SK-N-SH (cell line): Measurements from ENCODE around the gene RPS15A. TPM values are rescaled to one million over a fixed set of nuclear protein-coding genes. Genes with fewer than 3 reads are reported as not detected.
"Not testable (repeated sequence)": the region's sequence is repeated elsewhere in the genome, so short reads cannot be mapped to it uniquely, and the experiment has no call there.

Experiments
- CTCF ChIA-PET: fragments of 300-600, 350-600 bp; formaldehyde crosslinking; extraction: SDS; loops from one replicate; lab custom pipeline; 2021; lab: Yijun Ruan, JAX
- POLR2A ChIA-PET: fragments of 350-600 bp; sonication (Branson Sonifier 250); formaldehyde crosslinking; extraction: SDS; loops from one replicate; lab custom pipeline; 2020; ENCODE audit warnings: antibody characterized with exemption, inconsistent platforms; lab: Yijun Ruan, JAX
- DNase-seq: peaks from one replicate; pipeline ENCODE4 v3.0.0; 2012
- H2AFZ ChIP-seq: fragments of 200-600 bp; sonication (generic); 2 replicates; pipeline ENCODE4 v1.8.1; 2016; ENCODE audit warnings: antibody characterized with exemption, mild to moderate bottlenecking, low read depth
- H3F3A ChIP-seq: fragments of 200-600 bp; sonication (generic); replicated peaks from 2 replicates; pipeline ENCODE3; 2016; ENCODE audit warnings: antibody characterized with exemption, mild to moderate bottlenecking; ENCODE audit not compliant: insufficient read depth
- H3K27ac ChIP-seq, 2 experiments: fragments of 200-500 bp in 1 of 2; fragments of 200-600 bp in 1 of 2; sonication (Bioruptor generic) in 1 of 2; sonication (generic), shearing (Covaris generic) in 1 of 2; 2 replicates each; pipeline versions ENCODE4 v1.5.1 to v1.6.1; 2014 to 2016; ENCODE audit warnings: low read depth in 2 of 2, inconsistent platforms in 1 of 2, low read length in 1 of 2, mild to moderate bottlenecking in 1 of 2, mixed read lengths in 1 of 2
- H3K27me3 ChIP-seq: fragments of 200-600 bp; sonication (generic), shearing (Covaris generic); 2 replicates; pipeline ENCODE4 v1.6.1; 2016; ENCODE audit warnings: mixed run types; ENCODE audit not compliant: insufficient read depth
- H3K36me3 ChIP-seq, 2 experiments: fragments of 200-500 bp in 1 of 2; fragments of 200-600 bp in 1 of 2; sonication (Bioruptor generic) in 1 of 2; sonication (generic) in 1 of 2; replicated peaks in 1 of 2; 2 replicates each; pipeline versions ENCODE3 to v1.5.1; 2014 to 2016; ENCODE audit warnings: low read length in 1 of 2, mild to moderate bottlenecking in 1 of 2; ENCODE audit not compliant: insufficient read depth in 2 of 2, control insufficient read depth in 1 of 2
- H3K4me1 ChIP-seq, 2 experiments: fragments of 200-500 bp in 1 of 2; fragments of 200-600 bp in 1 of 2; sonication (Bioruptor generic) in 1 of 2; sonication (generic), shearing (Covaris generic) in 1 of 2; 2 replicates each; pipeline versions ENCODE4 v1.5.1 to v1.6.1; 2014 to 2016; ENCODE audit warnings: low read depth in 1 of 2, low read length in 1 of 2, mixed run types in 1 of 2; ENCODE audit not compliant: insufficient read depth in 2 of 2, control insufficient read depth in 1 of 2
- H3K4me2 ChIP-seq: fragments of 200-600 bp; sonication (generic), shearing (Covaris generic); 2 replicates; pipeline ENCODE4 v1.6.1; 2017; ENCODE audit warnings: mixed run types
- H3K4me3 ChIP-seq, 2 experiments: fragments of 200-500 bp in 1 of 2; fragments of 200-600 bp in 1 of 2; sonication (Bioruptor generic) in 1 of 2; sonication (generic), shearing (Covaris generic) in 1 of 2; 2 replicates each; pipeline versions ENCODE4 v1.5.1 to v1.8.1; 2014 to 2016; ENCODE audit warnings: low read depth in 2 of 2, inconsistent platforms in 1 of 2, low read length in 1 of 2, mild to moderate bottlenecking in 1 of 2, mixed read lengths in 1 of 2, moderate library complexity in 1 of 2
- H3K79me2 ChIP-seq: fragments of 200-600 bp; sonication (generic); 2 replicates; pipeline ENCODE4 v1.8.1; 2017; ENCODE audit warnings: mild to moderate bottlenecking; ENCODE audit not compliant: insufficient read depth
- H3K9ac ChIP-seq: fragments of 200-600 bp; sonication (generic); 2 replicates; pipeline ENCODE4 v1.6.1; 2017; ENCODE audit warnings: mixed run types
- H3K9me2 ChIP-seq: fragments of 200-600 bp; sonication (generic); 2 replicates; pipeline ENCODE4 v1.6.1; 2017; ENCODE audit warnings: mixed run types
- H3K9me3 ChIP-seq: fragments of 200-600 bp; sonication (generic); 2 replicates; pipeline ENCODE4 v1.6.1; 2017; ENCODE audit warnings: mixed run types, mild to moderate bottlenecking, moderate library complexity
- H4K20me1 ChIP-seq: fragments of 200-600 bp; sonication (generic); 2 replicates; pipeline ENCODE4 v1.6.1; 2017; ENCODE audit warnings: mild to moderate bottlenecking, mixed run types; ENCODE audit not compliant: insufficient read depth
- WGBS: methylation state at CpG from one replicate; pipeline ENCODE4 v1.1.6; 2017; ENCODE audit warnings: low lambda C conversion rate; 5-methylcytosine and 5-hydroxymethylcytosine counted together
- polyA plus RNA-seq, 3 experiments: library from polyadenylated mRNA; depleted of rRNA; stranded (reverse); fragments of >200 nt; gene quantifications; 2 replicates each; pipeline ENCODE4 v1.2.3, GENCODE V29; 2012

RPS15A gene
- polyA plus RNA-seq, 1 of the 3 experiments (the other 2 are of a cell fraction), result 6,745 TPM

- H2AFZ ChIP-seq, POLR2A ChIA-PET, H3K9me2 ChIP-seq, CTCF ChIA-PET, DNase-seq, H3K27ac ChIP-seq, H3K4me3 ChIP-seq, H3K9me3 ChIP-seq, H3K4me2 ChIP-seq, H3K27me3 ChIP-seq, H3K9ac ChIP-seq, H3K4me1 ChIP-seq: not testable (repeated sequence)
- Histone ChIP-seq H3K36me3 (peaks cover 31 to 32% of the 10 kb centered on the region in 2 experiments), H3K79me2 (peaks cover 34% of the 10 kb centered on the region), H4K20me1 (peaks cover 38% of the 10 kb centered on the region), H3F3A (peaks cover 24% of the 10 kb centered on the region)
- 69% methylated on average over 5 of the region's 8 CpGs for WGBS
Measured at GRCh38 chr16:18780460-18781026, 9.6 kb downstream of the RPS15A start.

GRCh38 chr16:18777664-18778063 is 12.5 kb downstream of the RPS15A start:
- H3K4me1 ChIP-seq, H3K27ac ChIP-seq, H3K36me3 ChIP-seq, H3K9ac ChIP-seq, H3K4me3 ChIP-seq, CTCF ChIA-PET, H3K27me3 ChIP-seq, H4K20me1 ChIP-seq, H3K4me2 ChIP-seq, H3F3A ChIP-seq, H3K9me3 ChIP-seq, POLR2A ChIA-PET, DNase-seq, H3K9me2 ChIP-seq, H3K79me2 ChIP-seq, H2AFZ ChIP-seq: not testable (repeated sequence)
- WGBS, result 100% methylated on average over 1 of the region's 1 CpG

- H3K79me2 ChIP-seq, H3K9me3 ChIP-seq, CTCF ChIA-PET, H3K27me3 ChIP-seq, H4K20me1 ChIP-seq, H3F3A ChIP-seq, H3K4me2 ChIP-seq, POLR2A ChIA-PET, H3K4me3 ChIP-seq, H3K27ac ChIP-seq, H3K9ac ChIP-seq, H3K4me1 ChIP-seq, H3K36me3 ChIP-seq, H3K9me2 ChIP-seq, DNase-seq, H2AFZ ChIP-seq: not testable (repeated sequence)
- 80% methylated on average over 5 of the region's 5 CpGs for WGBS
Measured at GRCh38 chr16:18776334-18776733, 13.8 kb downstream of the RPS15A start.

DNA sequence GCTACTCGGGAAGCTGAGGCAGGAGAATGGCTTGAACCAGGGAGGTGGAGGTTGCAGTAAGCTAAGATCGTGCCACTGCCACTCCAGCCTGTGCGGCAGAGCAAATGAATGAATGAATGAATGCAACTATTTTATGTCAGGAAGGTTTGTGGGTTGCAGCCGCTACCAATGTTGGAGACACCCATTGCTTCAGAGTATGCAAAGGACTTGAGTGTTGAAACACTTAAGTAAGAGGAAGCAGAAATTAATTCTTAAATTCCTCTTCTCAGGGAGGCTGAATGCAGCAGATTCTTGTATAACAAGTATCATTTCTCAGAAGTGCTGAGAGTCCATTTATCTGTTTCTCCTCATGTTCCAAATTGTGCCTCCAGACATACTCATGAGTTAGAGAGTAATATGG is 15.5 kb downstream of the RPS15A start:
- CTCF ChIA-PET, H3K27ac ChIP-seq, H3K4me1 ChIP-seq, H2AFZ ChIP-seq, H3K9ac ChIP-seq, DNase-seq, H3K27me3 ChIP-seq, H4K20me1 ChIP-seq, POLR2A ChIA-PET, H3K36me3 ChIP-seq, H3F3A ChIP-seq, H3K4me3 ChIP-seq, H3K9me3 ChIP-seq, H3K9me2 ChIP-seq, H3K79me2 ChIP-seq, H3K4me2 ChIP-seq: not testable (repeated sequence)
- WGBS, result 95% methylated on average over 4 of the region's 4 CpGs

DNA sequence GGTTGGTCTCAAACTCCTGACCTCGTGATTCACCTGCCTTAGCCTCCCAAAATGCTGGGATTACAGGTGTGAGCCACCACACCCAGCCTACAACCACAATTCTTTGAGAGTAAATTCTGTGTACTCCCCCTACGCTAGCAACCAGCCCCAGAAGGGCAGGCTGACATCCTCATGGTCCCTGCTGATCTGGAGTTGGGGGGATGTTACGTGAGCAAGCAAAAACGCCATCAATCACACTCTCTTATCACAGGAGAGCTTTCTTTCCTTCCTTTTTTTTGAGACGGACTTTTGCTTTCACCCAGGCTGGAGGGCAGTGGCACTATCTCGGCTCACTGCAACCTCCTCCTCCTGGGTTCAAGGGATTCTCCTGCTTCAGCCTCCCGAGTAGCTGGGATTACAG is 18.0 kb downstream of the RPS15A start:
- H2AFZ ChIP-seq, H3K4me1 ChIP-seq, H3K27ac ChIP-seq, CTCF ChIA-PET, DNase-seq, H3F3A ChIP-seq, H4K20me1 ChIP-seq, H3K9me2 ChIP-seq, H3K9me3 ChIP-seq, H3K36me3 ChIP-seq, H3K79me2 ChIP-seq, H3K4me2 ChIP-seq, H3K4me3 ChIP-seq, H3K9ac ChIP-seq, H3K27me3 ChIP-seq, POLR2A ChIA-PET: not testable (repeated sequence)
- WGBS, result 89% methylated on average over 7 of the region's 7 CpGs

DNA sequence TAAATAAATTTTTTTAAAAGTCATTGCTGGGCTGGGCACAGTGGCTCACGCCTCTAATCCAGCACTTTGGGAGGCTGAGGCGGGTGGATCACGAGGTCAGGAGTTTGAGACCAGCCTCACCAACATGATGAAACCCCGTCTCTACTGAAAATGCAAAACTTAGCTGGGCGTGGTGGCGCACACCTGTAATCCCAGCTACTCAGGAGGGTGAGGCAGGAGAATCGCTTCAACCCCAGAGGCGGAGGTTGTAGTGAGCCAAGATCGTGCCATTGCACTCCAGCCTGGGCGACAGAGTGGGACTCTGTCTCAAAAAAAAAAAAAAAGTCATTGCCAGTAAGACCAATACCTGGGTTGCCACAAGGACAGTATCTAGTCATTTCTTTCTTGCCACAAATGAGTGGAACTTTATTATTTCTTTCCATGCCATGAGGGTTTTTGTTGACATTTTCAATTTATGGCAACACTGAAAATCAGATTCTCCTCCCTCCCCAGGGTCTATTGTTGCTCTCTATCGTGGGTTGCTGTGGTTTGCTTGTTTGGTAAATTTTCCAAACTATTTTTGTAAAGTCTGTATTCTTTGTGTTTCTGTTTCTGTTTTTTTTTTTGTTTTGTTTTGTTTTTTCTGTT is 19.7 kb downstream of the RPS15A start:
- H3K4me3 ChIP-seq, H3K79me2 ChIP-seq, POLR2A ChIA-PET, H4K20me1 ChIP-seq, DNase-seq, H3K27ac ChIP-seq, H2AFZ ChIP-seq, H3K9ac ChIP-seq, H3K4me1 ChIP-seq, H3K9me3 ChIP-seq, H3K4me2 ChIP-seq, H3F3A ChIP-seq, H3K27me3 ChIP-seq, CTCF ChIA-PET, H3K9me2 ChIP-seq, H3K36me3 ChIP-seq: not testable (repeated sequence)
- 86% methylated on average over 11 of the region's 11 CpGs for WGBS
